Keratinocyte (primary cell): Measurements from ENCODE around the gene KLF3.

Experiments used
- EZH2 ChIP-seq: IDR thresholded peaks from one replicate; pipeline ENCODE4 v1.6.1; 2012; ENCODE audit warnings: inconsistent platforms, mild to moderate bottlenecking, low read length, moderate library complexity
- TF ChIP-seq, protein P1 (sequence below), 3 experiments: IDR thresholded peaks in 1 of 3; conservative IDR thresholded peaks in 1 of 3; optimal IDR thresholded peaks in 1 of 3; 2 replicates in 2 of 3; 3 replicates in 1 of 3; pipeline versions ENCODE3 to v1.5.1; 2011; ENCODE audit warnings: low read length in 3 of 3, mild to moderate bottlenecking in 3 of 3, moderate library complexity in 2 of 3, control low read depth in 1 of 3, inconsistent platforms in 1 of 3; ENCODE audit not compliant: insufficient read depth in 2 of 3; ENCODE audit errors: extremely low read depth in 1 of 3

DNA sequence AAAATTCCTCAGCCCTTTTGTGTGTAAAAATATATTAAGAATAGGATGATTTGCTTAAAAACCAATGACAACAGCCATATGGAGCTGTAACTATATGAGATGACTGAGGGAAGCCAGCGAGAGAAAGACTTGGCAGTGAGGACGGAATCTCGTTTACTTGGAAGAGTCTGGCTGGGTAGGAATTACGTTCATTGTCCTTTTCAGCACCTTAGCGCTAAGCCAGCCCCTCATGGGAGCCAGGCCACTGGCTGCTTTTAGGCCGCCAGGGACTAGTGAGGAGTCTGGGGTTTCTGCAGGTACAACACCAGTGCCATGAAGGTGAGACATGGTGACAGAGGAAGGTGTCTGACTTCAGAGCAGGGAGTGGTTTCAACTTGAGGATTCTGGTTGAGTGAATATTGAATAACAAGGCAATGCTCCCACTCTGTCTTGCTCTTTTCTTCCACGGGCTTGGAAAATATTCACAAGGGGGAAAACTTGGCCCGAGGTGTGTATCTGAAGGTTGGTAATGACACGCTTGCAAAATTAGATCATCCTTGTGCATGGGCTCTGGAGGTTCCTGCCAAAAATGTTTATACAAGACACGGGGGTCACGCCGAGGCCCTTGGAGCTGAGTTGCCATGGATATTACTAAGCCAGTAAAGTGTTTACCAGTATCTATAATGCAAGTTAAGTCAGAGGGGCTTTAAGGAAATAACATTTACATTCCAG, 17.4 kb downstream of the KLF3 start:
- TF ChIP-seq, protein P1, sequence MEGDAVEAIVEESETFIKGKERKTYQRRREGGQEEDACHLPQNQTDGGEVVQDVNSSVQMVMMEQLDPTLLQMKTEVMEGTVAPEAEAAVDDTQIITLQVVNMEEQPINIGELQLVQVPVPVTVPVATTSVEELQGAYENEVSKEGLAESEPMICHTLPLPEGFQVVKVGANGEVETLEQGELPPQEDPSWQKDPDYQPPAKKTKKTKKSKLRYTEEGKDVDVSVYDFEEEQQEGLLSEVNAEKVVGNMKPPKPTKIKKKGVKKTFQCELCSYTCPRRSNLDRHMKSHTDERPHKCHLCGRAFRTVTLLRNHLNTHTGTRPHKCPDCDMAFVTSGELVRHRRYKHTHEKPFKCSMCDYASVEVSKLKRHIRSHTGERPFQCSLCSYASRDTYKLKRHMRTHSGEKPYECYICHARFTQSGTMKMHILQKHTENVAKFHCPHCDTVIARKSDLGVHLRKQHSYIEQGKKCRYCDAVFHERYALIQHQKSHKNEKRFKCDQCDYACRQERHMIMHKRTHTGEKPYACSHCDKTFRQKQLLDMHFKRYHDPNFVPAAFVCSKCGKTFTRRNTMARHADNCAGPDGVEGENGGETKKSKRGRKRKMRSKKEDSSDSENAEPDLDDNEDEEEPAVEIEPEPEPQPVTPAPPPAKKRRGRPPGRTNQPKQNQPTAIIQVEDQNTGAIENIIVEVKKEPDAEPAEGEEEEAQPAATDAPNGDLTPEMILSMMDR (optimal IDR thresholded peaks at IDR 0.05 in 1 of 3, IDR thresholded peaks at IDR 0.05 in 1 of 3, conservative IDR thresholded peaks at IDR 0.05 in 1 of 3; ENCODE audit: extremely low read depth in 1 of 3, insufficient read depth in 2 of 3, low read length in 3 of 3) = no peak
- TF ChIP-seq EZH2 = no peak
